CD4-positive, alpha-beta T cell treated with Interleukin-12 subunit alpha and Interleukin-12 subunit beta, for 1 hour (primary cell): ENCODE data around the gene DDX1.
"Not testable (repeated sequence)": the region's sequence is repeated elsewhere in the genome, so short reads cannot be mapped to it uniquely, and the experiment has no call there.

Experiments used
- DNase-seq: peaks from one replicate; pipeline ENCODE4 v3.0.0-alpha.2; 2020

DDX1 gene

GRCh38 chr2:15618449-15618855 is 26.8 kb downstream of the DDX1 start:
- DNase-seq: no peak

GRCh38 chr2:15619076-15619475 is 27.4 kb downstream of the DDX1 start:
- DNase-seq: no peak

GRCh38 chr2:15619510-15619909 is 27.8 kb downstream of the DDX1 start:
- DNase-seq: no peak

GRCh38 chr2:15619938-15620337 is 28.3 kb downstream of the DDX1 start:
- no peak for DNase-seq

GRCh38 chr2:15620340-15620739 is 28.7 kb downstream of the DDX1 start:
- no peak for DNase-seq

GRCh38 chr2:15620857-15621471 is 29.3 kb downstream of the DDX1 start:
- no peak for DNase-seq

GRCh38 chr2:15621472-15621870 is 29.8 kb downstream of the DDX1 start:
- not testable (repeated sequence) for DNase-seq

- no peak for DNase-seq
These were observed 30.5 kb downstream of the DDX1 start for GRCh38 chr2:15622214-15622613.

- DNase-seq: no peak
These were observed 31.2 kb downstream of the DDX1 start for GRCh38 chr2:15622614-15623480.

- no peak for DNase-seq
These were observed 31.8 kb downstream of the DDX1 start for GRCh38 chr2:15623481-15623796.

GRCh38 chr2:15623898-15624541 is 32.4 kb downstream of the DDX1 start:
- DNase-seq: no peak

GRCh38 chr2:15624903-15625302 is 33.2 kb downstream of the DDX1 start:
- DNase-seq: no peak

GRCh38 chr2:15625344-15626036 is 33.8 kb downstream of the DDX1 start:
- DNase-seq: no peak

GRCh38 chr2:15626126-15626525 is 34.5 kb downstream of the DDX1 start:
- DNase-seq: no peak

- no peak for DNase-seq
These were observed 35.3 kb downstream of the DDX1 start for GRCh38 chr2:15626967-15627366.

- DNase-seq: no peak
These were observed 36.4 kb downstream of the DDX1 start for GRCh38 chr2:15627817-15628684.

GRCh38 chr2:15628899-15629855 is 37.5 kb downstream of the DDX1 start:
- no peak for DNase-seq

GRCh38 chr2:15630121-15630977 is 38.7 kb downstream of the DDX1 start:
- no peak for DNase-seq

- DNase-seq: no peak
These were observed 39.5 kb downstream of the DDX1 start for GRCh38 chr2:15630978-15631719.

- DNase-seq: no peak
These were observed 40.2 kb downstream of the DDX1 start for GRCh38 chr2:15631883-15632282.
